Cardiac fibroblast (primary cell): ENCODE data around the gene ANKRD27.

Source experiments
- DNase-seq, 2 donors: peaks; one replicate each; pipeline versions ENCODE4 v3.0.0 to v3.0.0-alpha.2; 2010; ENCODE audit warnings: low read depth in 2 of 2
- H3K4me3 ChIP-seq, 2 donors: replicated peaks in 1 of 2; 1 replicate in 1 of 2; 2 replicates in 1 of 2; pipeline ENCODE4 v1.5.1; 2011; ENCODE audit warnings: low read depth in 2 of 2, low read length in 2 of 2, mild to moderate bottlenecking in 2 of 2, moderate library complexity in 1 of 2
- TF ChIP-seq, protein P1 (sequence below): IDR thresholded peaks from one replicate; pipeline ENCODE4 v1.5.1; 2011; ENCODE audit warnings: low read depth, mild to moderate bottlenecking, low read length, inconsistent platforms

The ANKRD27 gene

DNA sequence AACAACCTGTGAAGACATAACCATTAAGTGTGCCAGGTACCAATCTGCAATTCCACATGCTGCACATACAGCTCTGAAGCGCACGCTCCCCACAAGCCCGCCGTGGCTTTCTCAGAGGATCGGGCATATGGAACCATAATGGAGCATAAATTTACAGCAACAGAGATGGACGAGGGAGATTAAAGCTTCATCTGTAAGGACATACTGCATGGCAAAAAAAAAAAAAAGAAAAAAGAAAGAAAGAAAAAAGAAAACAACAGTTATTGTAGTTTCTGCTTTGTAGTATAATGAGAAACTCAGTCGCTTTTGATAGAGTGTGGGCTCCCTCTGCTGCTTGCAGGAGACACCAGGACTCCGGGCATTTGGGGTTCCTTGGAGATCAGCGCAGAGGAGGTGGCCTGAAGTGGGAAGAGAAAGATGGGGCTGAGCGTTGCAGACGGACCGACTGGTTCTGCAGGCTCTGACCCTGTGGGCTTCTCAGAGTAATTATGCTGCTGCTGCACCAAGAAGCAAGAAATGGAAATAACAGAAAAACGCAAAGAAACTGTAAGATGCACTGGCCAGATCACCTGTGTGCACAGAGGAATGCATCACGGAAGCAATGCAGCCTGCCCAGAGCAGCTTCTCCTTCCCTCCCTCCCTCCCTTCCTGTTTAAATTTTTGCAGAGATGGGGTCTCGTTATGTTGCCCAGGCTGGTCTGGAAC, 104.7 kb downstream of the ANKRD27 start:
- TF ChIP-seq, protein P1, sequence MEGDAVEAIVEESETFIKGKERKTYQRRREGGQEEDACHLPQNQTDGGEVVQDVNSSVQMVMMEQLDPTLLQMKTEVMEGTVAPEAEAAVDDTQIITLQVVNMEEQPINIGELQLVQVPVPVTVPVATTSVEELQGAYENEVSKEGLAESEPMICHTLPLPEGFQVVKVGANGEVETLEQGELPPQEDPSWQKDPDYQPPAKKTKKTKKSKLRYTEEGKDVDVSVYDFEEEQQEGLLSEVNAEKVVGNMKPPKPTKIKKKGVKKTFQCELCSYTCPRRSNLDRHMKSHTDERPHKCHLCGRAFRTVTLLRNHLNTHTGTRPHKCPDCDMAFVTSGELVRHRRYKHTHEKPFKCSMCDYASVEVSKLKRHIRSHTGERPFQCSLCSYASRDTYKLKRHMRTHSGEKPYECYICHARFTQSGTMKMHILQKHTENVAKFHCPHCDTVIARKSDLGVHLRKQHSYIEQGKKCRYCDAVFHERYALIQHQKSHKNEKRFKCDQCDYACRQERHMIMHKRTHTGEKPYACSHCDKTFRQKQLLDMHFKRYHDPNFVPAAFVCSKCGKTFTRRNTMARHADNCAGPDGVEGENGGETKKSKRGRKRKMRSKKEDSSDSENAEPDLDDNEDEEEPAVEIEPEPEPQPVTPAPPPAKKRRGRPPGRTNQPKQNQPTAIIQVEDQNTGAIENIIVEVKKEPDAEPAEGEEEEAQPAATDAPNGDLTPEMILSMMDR = peak; percentile 68
- DNase-seq = peak; percentile 71 to 72
- no peak overlapping the region for H3K4me3 ChIP-seq

DNA sequence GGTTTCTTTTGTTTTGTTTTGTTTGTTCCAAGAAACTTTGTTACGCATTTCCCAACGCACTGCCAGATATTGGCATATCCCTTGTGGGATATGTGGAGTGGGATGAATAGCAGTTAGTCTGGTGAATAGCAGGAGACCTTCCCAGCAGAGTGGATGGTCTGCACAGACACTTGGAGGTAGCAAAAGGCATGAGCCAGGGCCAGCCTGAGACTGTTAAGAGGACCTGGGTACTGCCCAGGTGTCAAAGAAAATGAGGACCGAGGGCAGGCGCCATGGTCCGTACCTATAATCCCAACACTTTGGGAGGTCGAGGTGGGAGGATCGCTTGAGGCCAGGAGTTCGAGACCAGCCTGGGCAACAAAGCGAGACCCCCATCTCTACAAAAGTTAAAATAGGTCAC, 107.5 kb downstream of the ANKRD27 start:
- DNase-seq = no peak
- H3K4me3 ChIP-seq = no peak overlapping the region
- TF ChIP-seq, protein P1 = no peak

- peak; percentile 5 to 66 for DNase-seq
- H3K4me3 ChIP-seq = no peak overlapping the region
- TF ChIP-seq, protein P1 = no peak
Measured at GRCh38 chr19:32566246-32566830, 108.6 kb downstream of the ANKRD27 start.

DNA sequence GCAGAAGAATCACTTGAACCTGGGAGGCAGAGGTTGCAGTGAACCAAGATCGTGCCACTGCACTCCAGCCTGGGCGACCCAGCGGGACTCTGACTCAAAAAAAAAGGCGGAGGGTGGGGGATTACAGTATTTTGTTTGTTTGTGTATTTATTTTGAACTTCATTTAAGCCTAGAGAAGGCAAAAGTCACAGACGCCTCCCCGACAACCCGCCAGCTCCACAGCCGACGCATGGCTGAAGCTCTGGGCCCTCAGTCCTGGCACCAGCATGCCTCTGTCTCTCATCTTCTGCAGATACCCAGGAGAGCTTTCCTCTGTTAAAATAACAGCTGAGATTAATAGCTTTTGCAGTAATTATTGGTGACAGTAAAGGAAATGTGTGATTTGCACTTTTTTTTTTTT, 111.2 kb downstream of the ANKRD27 start:
- no peak for DNase-seq
- H3K4me3 ChIP-seq = no peak overlapping the region
- TF ChIP-seq, protein P1 = no peak

DNA sequence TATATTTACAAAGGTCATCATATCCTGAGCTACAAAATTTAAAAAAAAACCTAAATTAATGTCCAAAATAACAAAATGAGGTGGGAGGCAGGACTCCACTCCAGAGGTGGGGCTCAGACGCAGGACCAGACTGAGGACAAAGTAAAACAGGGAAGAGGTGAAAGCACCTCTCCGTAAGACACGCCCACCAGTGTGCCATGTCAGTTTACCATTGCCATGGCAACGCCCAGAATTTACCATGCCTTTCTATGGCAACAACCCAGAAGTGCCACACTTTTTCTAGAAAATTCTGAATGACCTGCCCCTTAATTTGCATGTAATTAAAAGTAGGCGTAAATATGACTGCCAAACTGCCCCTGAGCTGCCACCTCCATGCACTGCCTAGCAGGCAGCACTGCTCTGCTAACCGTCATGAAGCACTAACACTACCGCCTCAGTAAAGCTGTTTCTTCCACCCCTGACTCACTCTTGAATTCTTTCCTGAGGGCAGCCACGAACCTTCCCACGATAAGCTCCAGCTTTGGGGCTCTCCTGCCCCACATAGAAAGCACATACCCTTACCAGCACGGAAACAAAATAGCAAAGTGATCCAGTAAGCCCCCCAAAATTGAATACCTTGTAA, 116.3 kb downstream of the ANKRD27 start:
- H3K4me3 ChIP-seq = no peak overlapping the region
- TF ChIP-seq, protein P1 = no peak
- DNase-seq = no peak

DNA sequence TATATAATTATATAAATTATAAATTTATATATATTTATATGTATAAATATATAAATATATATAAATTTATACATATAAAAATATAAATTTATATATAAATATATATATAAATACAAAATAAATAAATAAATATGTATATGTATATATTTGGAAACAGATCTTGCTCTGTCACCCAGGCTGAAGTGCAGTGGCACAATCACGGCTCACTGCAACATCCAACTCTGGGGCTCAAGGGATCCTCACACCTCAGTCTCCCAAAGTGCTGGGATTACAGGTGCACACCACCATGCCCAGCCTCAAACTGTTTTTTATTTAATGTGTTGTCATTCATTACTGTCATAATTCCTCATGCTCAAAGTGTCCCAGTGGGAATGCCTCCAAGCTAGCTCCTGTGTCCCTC, 119.2 kb downstream of the ANKRD27 start:
- no peak for DNase-seq
- H3K4me3 ChIP-seq = no peak overlapping the region
- TF ChIP-seq, protein P1 = no peak
